ENCODE results near the gene IGFBP2.

The IGFBP2 gene

DNA sequence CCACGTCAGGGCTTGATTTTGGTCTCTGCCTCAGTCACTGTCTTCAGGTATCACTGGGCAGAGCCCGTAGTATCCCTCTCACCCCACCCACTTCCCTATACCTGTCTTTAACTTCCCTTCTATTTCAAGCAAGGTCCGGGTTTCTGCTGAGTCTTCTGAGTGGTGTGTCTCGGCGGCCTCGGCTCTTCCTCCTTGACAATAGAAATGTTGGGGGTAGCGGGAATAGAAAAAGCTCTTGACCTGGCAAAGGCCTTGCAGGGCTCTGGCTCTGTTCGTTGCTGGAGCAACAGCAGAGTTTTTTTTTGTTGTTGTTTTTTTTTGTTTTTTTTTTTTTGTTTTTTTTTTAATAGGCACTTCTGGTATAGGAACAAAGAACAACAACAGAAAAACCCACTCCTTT lies 78.1 kb downstream of the IGFBP2 start:
- DNase-seq (ENCODE audit: low spot score), result no peak

DNA sequence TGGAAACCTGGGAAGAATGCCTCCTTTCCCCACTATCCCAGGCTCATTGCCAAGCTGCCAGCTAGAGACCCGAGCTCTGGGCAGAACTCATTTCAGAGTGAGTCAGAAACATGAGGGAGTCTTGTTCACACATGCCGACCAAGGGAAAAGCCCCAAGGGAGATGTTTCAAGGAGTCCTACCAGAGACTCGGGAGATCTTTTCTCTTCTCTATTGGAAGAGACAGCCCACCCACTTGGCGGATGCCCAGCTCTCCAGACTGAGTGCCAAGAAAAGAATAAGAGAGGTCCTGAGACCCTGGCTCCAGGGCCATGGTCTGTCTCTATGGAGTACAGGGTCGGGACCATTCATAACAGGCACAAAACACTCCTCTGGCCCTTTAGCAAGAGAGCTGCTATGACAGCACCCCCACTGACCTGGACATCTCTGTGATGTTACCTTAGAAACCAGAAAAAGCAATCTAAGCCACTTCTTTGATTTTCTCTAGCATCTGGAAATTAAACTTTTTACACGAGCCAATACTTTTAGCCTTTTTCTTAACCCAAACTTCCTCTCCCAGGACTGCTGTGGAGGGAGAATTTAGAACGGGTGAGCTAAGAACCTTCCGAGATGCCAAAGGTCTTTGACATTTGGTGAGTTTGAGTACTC lies 80.6 kb downstream of the IGFBP2 start:
- DNase-seq (ENCODE audit: low spot score), result no peak
